Testis (tissue), 3 donors: ENCODE results near the gene HES5. TPM values are rescaled to one million over a fixed set of nuclear protein-coding genes. Genes with fewer than 3 reads are reported as not detected.

Experiments used
- DNase-seq: peaks from one replicate; pipeline ENCODE4 v3.0.0-alpha.2; 2019
- H3K27ac ChIP-seq, 2 donors: fragments of 200-600 bp; sonication (generic); one replicate each; pipeline ENCODE4 v1.5.1; 2019
- H3K27me3 ChIP-seq: fragments of 200-600 bp; sonication (generic); one replicate; pipeline ENCODE4 v1.5.1; 2019
- H3K36me3 ChIP-seq: fragments of 200-600 bp; sonication (generic); one replicate; pipeline ENCODE4 v1.5.1; 2017; ENCODE audit warnings: low read depth; ENCODE audit errors: missing control alignments
- H3K4me1 ChIP-seq: fragments of 200-600 bp; sonication (generic); one replicate; pipeline ENCODE4 v1.5.1; 2019
- H3K4me3 ChIP-seq, 2 donors: fragments of 200-600 bp; sonication (generic); one replicate each; pipeline ENCODE4 v1.5.1; 2017 to 2019
- H3K9me3 ChIP-seq: fragments of 200-600 bp; sonication (generic); one replicate; pipeline ENCODE4 v1.5.1; 2017
- CTCF ChIP-seq, 3 experiments: fragments of 450-650 bp in 2 of 3; fragments of 200-600 bp in 1 of 3; sonication (generic) in 1 of 3; IDR thresholded peaks; one replicate each; pipeline ENCODE4 v1.5.1; 2016 to 2019; ENCODE audit warnings: antibody characterized with exemption in 3 of 3, mild to moderate bottlenecking in 2 of 3, moderate library complexity in 1 of 3
- POLR2A ChIP-seq: fragments of 450-650 bp; IDR thresholded peaks from one replicate; pipeline ENCODE4 v1.6.1; 2017; ENCODE audit warnings: antibody characterized with exemption, mild to moderate bottlenecking, moderate library complexity
- WGBS, 2 donors: methylation state at CpG; one replicate each; pipeline ENCODE4 v1.1.5; 2018; 5-methylcytosine and 5-hydroxymethylcytosine counted together
- intact Hi-C: fragments of 100-400 bp; cut with DNase I; formaldehyde crosslinking; loops from one replicate; pipeline ENCODE4 v1.15.1; 2023; ENCODE audit warnings: low total_unique reads
- polyA plus RNA-seq: library from polyadenylated mRNA; stranded (reverse); fragments of 350-450 nt; fragmentation: Illumina TruSeq; extraction: RNeasy Lipid Tissue Mini Kit (QIAGEN cat#74804); gene quantifications from one replicate; pipeline ENCODE4 v1.2.3, GENCODE V29; 2014; ENCODE audit warnings: low read depth, low replicate concordance; ENCODE audit not compliant: insufficient read depth
- total RNA-seq, 2 donors: library from RNA; depleted of rRNA; stranded (reverse); fragments of >200 nt; gene quantifications; one replicate each; pipeline ENCODE4 v1.2.3, GENCODE V29; 2016

Gene HES5
- total and polyA plus RNA-seq, 3 donors from 2014 or later = 1.1 to 4.2 (median 2.8) TPM

- WGBS, 2 donors = 36 to 58% methylated on average over 7 to 18 of the region's 20 CpGs
- DNase-seq = peak; percentile 63
- H3K4me1 ChIP-seq = peaks cover 54% of the 10 kb centered on the region
These were observed 3.1 kb downstream of the HES5 start for GRCh38 chr1:2526824-2527555.

GRCh38 chr1:2525920-2526823, 3.9 kb downstream of the HES5 start, which contains the start of gene PANK4:
Gene PANK4, minus strand, starts transcription at chr1:2526596. Its CDS starts 9 bp downstream, at chr1:2526587.
- intact Hi-C loops = no loop called here
- H3K4me1 ChIP-seq = peaks cover 53% of the 10 kb centered on the region
- peak within 1 kb of the TSS; percentile 71 to 82 for H3K4me3 ChIP-seq
- H3K9me3 ChIP-seq = no peaks in the 10 kb centered on the region
- H3K27me3 ChIP-seq = no peaks in the 10 kb centered on the region
- TF ChIP-seq CTCF (IDR thresholded peaks at IDR 0.05) (no peak), POLR2A (peak; percentile 25)
- H3K27ac ChIP-seq = peak within 1 kb of the TSS; percentile 6 to 91
- peak; percentile 97 for DNase-seq
- no peaks in the 10 kb centered on the region for H3K36me3 ChIP-seq
- WGBS, 2 donors = 0% methylated on average over 3 to 53 of the region's 107 CpGs

More at GRCh38 chr1:2526824-2527555, 3.1 kb downstream of the HES5 start:
- no peaks in the 10 kb centered on the region for H3K36me3 ChIP-seq
- peak overlapping the region in 1 of 2 donors; percentile 91 for H3K27ac ChIP-seq
- no peak for TF ChIP-seq CTCF (IDR thresholded peaks at IDR 0.05)
- TF ChIP-seq POLR2A = no peak
- H3K9me3 ChIP-seq = no peaks in the 10 kb centered on the region
- H3K4me3 ChIP-seq = peak overlapping the region in 1 of 2 donors; percentile 82
- intact Hi-C loops = no loop called here
- no peaks in the 10 kb centered on the region for H3K27me3 ChIP-seq

GRCh38 chr1:2525572-2525919, 4.5 kb downstream of the HES5 start:
- no peak for TF ChIP-seq CTCF (IDR thresholded peaks at IDR 0.05)
- no peak for TF ChIP-seq POLR2A
- Histone ChIP-seq H3K36me3 (no peaks in the 10 kb centered on the region), H3K27me3 (no peaks in the 10 kb centered on the region), H3K9me3 (no peaks in the 10 kb centered on the region), H3K27ac (peak overlapping the region; percentile 6 to 91), H3K4me3 (peak overlapping the region; percentile 71 to 82), H3K4me1 (peaks cover 47% of the 10 kb centered on the region)
- intact Hi-C loops = no loop called here
- WGBS, 2 donors = 0 to 1% methylated on average over 4 to 20 of the region's 20 CpGs
- DNase-seq = no peak

GRCh38 chr1:2523891-2524609, 6.0 kb downstream of the HES5 start:
- 73 to 84% methylated on average over 9 to 10 of the region's 10 CpGs for WGBS, 2 donors
- intact Hi-C loops = no loop called here
- TF ChIP-seq CTCF (IDR thresholded peaks at IDR 0.05) = no peak
- TF ChIP-seq POLR2A = no peak
- no peak for DNase-seq
- Histone ChIP-seq H3K27me3 (no peaks in the 10 kb centered on the region), H3K4me1 (peaks cover 43% of the 10 kb centered on the region), H3K4me3 (no peak overlapping the region), H3K36me3 (no peaks in the 10 kb centered on the region), H3K27ac (no peak overlapping the region), H3K9me3 (no peaks in the 10 kb centered on the region)
